WTC11 (cell line): Measurements from ENCODE around the gene TOMM6.

Experiments used
- ATF6 ChIP-seq: sonication (generic); formaldehyde crosslinking; IDR thresholded peaks from 2 replicates; pipeline ENCODE4 v1.8.1; 2023; ENCODE audit warnings: mild to moderate bottlenecking, missing genetic modification reagents
- CTCF ChIP-seq: fragments of 200-600 bp; IDR thresholded peaks from 2 replicates; pipeline ENCODE4 v1.8.0; 2022; ENCODE audit warnings: antibody characterized with exemption
- E2F1 ChIP-seq: sonication (generic); formaldehyde crosslinking; IDR thresholded peaks from 2 replicates; pipeline ENCODE4 v1.8.0; 2022; ENCODE audit warnings: mild to moderate bottlenecking, missing genetic modification reagents
- E2F5 ChIP-seq: sonication (generic); formaldehyde crosslinking; IDR thresholded peaks from 2 replicates; pipeline ENCODE4 v1.8.1; 2022; ENCODE audit warnings: mild to moderate bottlenecking, moderate library complexity, missing genetic modification reagents
- ESRRA ChIP-seq: sonication (generic); formaldehyde crosslinking; IDR thresholded peaks from 2 replicates; pipeline ENCODE4 v1.8.1; 2022; ENCODE audit warnings: mild to moderate bottlenecking, missing genetic modification reagents, borderline replicate concordance
- FOXK1 ChIP-seq: sonication (generic); formaldehyde crosslinking; IDR thresholded peaks from 2 replicates; pipeline ENCODE4 v1.8.0; 2022; ENCODE audit warnings: mild to moderate bottlenecking, moderate library complexity, missing genetic modification reagents
- GRHL2 ChIP-seq: fragments of 250-450 bp; sonication (Bioruptor Pico); IDR thresholded peaks from 2 replicates; pipeline ENCODE4 v1.8.0; 2022; ENCODE audit warnings: mild to moderate bottlenecking, moderate library complexity; ENCODE audit not compliant: insufficient replicate concordance, severe bottlenecking
- IRF2 ChIP-seq: sonication (generic); formaldehyde crosslinking; IDR thresholded peaks from 2 replicates; pipeline ENCODE4 v1.8.0; 2022; ENCODE audit warnings: low read depth, missing genetic modification reagents, borderline replicate concordance
- NFE2L1 ChIP-seq: sonication (generic); formaldehyde crosslinking; IDR thresholded peaks from 2 replicates; pipeline ENCODE4 v1.8.1; 2023; ENCODE audit warnings: missing genetic modification reagents
- SMAD4 ChIP-seq: sonication (generic); formaldehyde crosslinking; IDR thresholded peaks from 2 replicates; pipeline ENCODE4 v1.8.0; 2022; ENCODE audit warnings: mild to moderate bottlenecking, missing genetic modification reagents
- ZBTB43 ChIP-seq: sonication (generic); formaldehyde crosslinking; IDR thresholded peaks from 2 replicates; pipeline ENCODE4 v1.8.1; 2023; ENCODE audit warnings: mild to moderate bottlenecking, missing genetic modification reagents

- TF ChIP-seq E2F1 (CRISPR knock-in tag): no peak
- TF ChIP-seq E2F5: no peak
- no peak for TF ChIP-seq ESRRA
- no peak for TF ChIP-seq CTCF
- no peak for TF ChIP-seq NFE2L1 (CRISPR knock-in tag)
- TF ChIP-seq SMAD4 (CRISPR knock-in tag): no peak
- TF ChIP-seq FOXK1: no peak
- no peak for TF ChIP-seq ZBTB43 (CRISPR knock-in tag)
- TF ChIP-seq ATF6 (CRISPR knock-in tag): no peak
- no peak for TF ChIP-seq IRF2 (CRISPR knock-in tag)
- no peak for TF ChIP-seq GRHL2
Observed at GRCh38 chr6:41836660-41837052, 49.2 kb downstream of the TOMM6 start.
